Astrocyte of the spinal cord (primary cell): ENCODE results near the gene EHBP1.

Source experiments
- DNase-seq: peaks from one replicate; pipeline ENCODE4 v3.0.0; 2011; ENCODE audit warnings: low read depth, low spot score
- H3K4me3 ChIP-seq: 2 replicates; pipeline ENCODE4 v1.5.1; 2011; ENCODE audit warnings: low read depth, mild to moderate bottlenecking, low read length, moderate library complexity
- CTCF ChIP-seq: IDR thresholded peaks from 2 replicates; pipeline ENCODE4 v1.5.1; 2012; ENCODE audit warnings: low read depth, mild to moderate bottlenecking, low read length, inconsistent platforms
- in situ Hi-C: cut with HindIII; loops from 2 replicates; pipeline ENCODE4 v1.10.0; 2017; ENCODE audit warnings: low sequenced_read_pairs

Gene EHBP1

GRCh38 chr2:62933398-62933917, 227.9 kb downstream of the EHBP1 start:
- in situ Hi-C loops = no loop called here
- DNase-seq = no peak

GRCh38 chr2:62934517-62934916, 229.0 kb downstream of the EHBP1 start:
- TF ChIP-seq CTCF = no peak
- in situ Hi-C loops = no loop called here
- no peak overlapping the region for H3K4me3 ChIP-seq
- DNase-seq = no peak

More at GRCh38 chr2:62933398-62933917, 227.9 kb downstream of the EHBP1 start:
- TF ChIP-seq CTCF = no peak
- no peak overlapping the region for H3K4me3 ChIP-seq

GRCh38 chr2:62938126-62938525, 232.6 kb downstream of the EHBP1 start:
- in situ Hi-C loops = no loop called here
- DNase-seq = peak; percentile 15
- H3K4me3 ChIP-seq = no peak overlapping the region
- TF ChIP-seq CTCF = no peak

- DNase-seq = peak; percentile 89
- TF ChIP-seq CTCF = no peak
- in situ Hi-C loops = no loop called here
- no peak overlapping the region for H3K4me3 ChIP-seq
These were observed 234.4 kb downstream of the EHBP1 start for GRCh38 chr2:62939735-62940491.

GRCh38 chr2:62940697-62941096, 235.2 kb downstream of the EHBP1 start:
- H3K4me3 ChIP-seq = no peak overlapping the region
- in situ Hi-C loops = no loop called here
- TF ChIP-seq CTCF = no peak
- DNase-seq = no peak

GRCh38 chr2:62941413-62941812, 235.9 kb downstream of the EHBP1 start:
- in situ Hi-C loops = no loop called here
- TF ChIP-seq CTCF = no peak
- H3K4me3 ChIP-seq = no peak overlapping the region
- DNase-seq = no peak
